SK-N-SH treated with all-trans-retinoic acid at 6 μM for 48 hours (cell line): Measurements from ENCODE around the gene VPS35L.

ENCODE experiments used
- ATAC-seq: fragments of 200-7000 bp; cut with Tn5 transposase; 3 replicates; pipeline ENCODE4 v1.9.1; 2020; ENCODE audit warnings: mild to moderate bottlenecking, moderate library complexity
- ARNTL ChIP-seq: fragments of 450-650 bp; formaldehyde crosslinking; IDR thresholded peaks from 2 replicates; pipeline ENCODE4 v1.5.0; 2020; ENCODE audit warnings: low read depth, mild to moderate bottlenecking, moderate library complexity, borderline replicate concordance
- BACH2 ChIP-seq: fragments of 250-450 bp; sonication (Bioruptor Pico); IDR thresholded peaks from 2 replicates; pipeline ENCODE4 v1.9.0; 2021; ENCODE audit warnings: mild to moderate bottlenecking, borderline replicate concordance
- CSDC2 ChIP-seq: fragments of 250-450 bp; sonication (Bioruptor Pico); IDR thresholded peaks from 2 replicates; pipeline ENCODE4 v1.5.0; 2020; ENCODE audit warnings: mild to moderate bottlenecking, moderate library complexity
- ESRRG ChIP-seq: fragments of 250-450 bp; sonication (Bioruptor Pico); IDR thresholded peaks from 2 replicates; pipeline ENCODE4 v1.6.1; 2021; ENCODE audit warnings: mild to moderate bottlenecking
- GLIS3 ChIP-seq: fragments of 250-450 bp; sonication (Bioruptor Pico); IDR thresholded peaks from 2 replicates; pipeline ENCODE4 v1.5.0; 2020; ENCODE audit warnings: mild to moderate bottlenecking, moderate library complexity
- ISL1 ChIP-seq: fragments of 250-450 bp; sonication (Bioruptor Pico); IDR thresholded peaks from 2 replicates; pipeline ENCODE4 v2.1.2; 2022; ENCODE audit warnings: mild to moderate bottlenecking, moderate library complexity
- OSR1 ChIP-seq: fragments of 250-450 bp; sonication (Bioruptor Pico); IDR thresholded peaks from 2 replicates; pipeline ENCODE4 v1.8.0; 2022; ENCODE audit warnings: moderate library complexity, mild to moderate bottlenecking, inconsistent platforms
- PPARA ChIP-seq: fragments of 250-450 bp; sonication (Bioruptor Pico); IDR thresholded peaks from 2 replicates; pipeline ENCODE4 v1.5.0; 2020; ENCODE audit warnings: mild to moderate bottlenecking, borderline replicate concordance
- RARB ChIP-seq: fragments of 250-450 bp; sonication (Bioruptor Pico); IDR thresholded peaks from 2 replicates; pipeline ENCODE4 v1.8.0; 2021; ENCODE audit warnings: mild to moderate bottlenecking, moderate library complexity
- SNAI2 ChIP-seq: fragments of 250-450 bp; sonication (Bioruptor Pico); IDR thresholded peaks from 2 replicates; pipeline ENCODE4 v1.5.0; 2020; ENCODE audit warnings: mild to moderate bottlenecking, moderate library complexity
- TCF4 ChIP-seq: fragments of 250-450 bp; sonication (Bioruptor Pico); IDR thresholded peaks from 2 replicates; pipeline ENCODE4 v1.8.0; 2021; ENCODE audit warnings: mild to moderate bottlenecking, moderate library complexity, borderline replicate concordance
- TOX ChIP-seq: fragments of 250-450 bp; sonication (Bioruptor Pico); IDR thresholded peaks from 2 replicates; pipeline ENCODE4 v1.8.0; 2021; ENCODE audit warnings: mild to moderate bottlenecking, moderate library complexity, borderline replicate concordance
- ZC3H10 ChIP-seq: fragments of 250-450 bp; sonication (Bioruptor Pico); IDR thresholded peaks from 2 replicates; pipeline ENCODE4 v1.5.1; 2021; ENCODE audit warnings: mild to moderate bottlenecking, moderate library complexity
- ZFP3 ChIP-seq: fragments of 250-450 bp; sonication (Bioruptor Pico); IDR thresholded peaks from 2 replicates; pipeline ENCODE4 v1.5.0; 2020; ENCODE audit warnings: mild to moderate bottlenecking, moderate library complexity
- ZFP30 ChIP-seq: fragments of 450-650 bp; formaldehyde crosslinking; IDR thresholded peaks from 2 replicates; pipeline ENCODE4 v1.5.0; 2022; ENCODE audit warnings: mild to moderate bottlenecking, moderate library complexity
- ZNF565 ChIP-seq: fragments of 450-650 bp; formaldehyde crosslinking; conservative IDR thresholded peaks from 2 replicates; pipeline ENCODE4 v1.5.0; 2020; ENCODE audit warnings: low read depth, mild to moderate bottlenecking, moderate library complexity
- ZNF70 ChIP-seq: fragments of 450-650 bp; formaldehyde crosslinking; IDR thresholded peaks from 2 replicates; pipeline ENCODE4 v1.5.0; 2020; ENCODE audit warnings: mild to moderate bottlenecking, moderate library complexity
- TF ChIP-seq, protein P1 (sequence below): fragments of 250-450 bp; sonication (Bioruptor Pico); IDR thresholded peaks from 2 replicates; pipeline ENCODE4 v1.8.0; 2020; ENCODE audit warnings: mild to moderate bottlenecking, moderate library complexity, borderline replicate concordance
- TF ChIP-seq, protein P2 (sequence below): fragments of 250-450 bp; sonication (Bioruptor Pico); IDR thresholded peaks from 2 replicates; pipeline ENCODE4 v1.5.0; 2020; ENCODE audit warnings: mild to moderate bottlenecking, moderate library complexity
- TF ChIP-seq, protein P3 (sequence below): fragments of 250-450 bp; sonication (Bioruptor Pico); IDR thresholded peaks from 2 replicates; pipeline ENCODE4 v1.8.0; 2021; ENCODE audit warnings: low read depth, mild to moderate bottlenecking, moderate library complexity, borderline replicate concordance
- TF ChIP-seq, protein P4 (sequence below): fragments of 250-450 bp; sonication (Bioruptor Pico); IDR thresholded peaks from 2 replicates; pipeline ENCODE4 v1.5.1; 2021; ENCODE audit warnings: mild to moderate bottlenecking, moderate library complexity
- TF ChIP-seq, protein P5 (sequence below): fragments of 250-450 bp; sonication (Bioruptor Pico); IDR thresholded peaks from 2 replicates; pipeline ENCODE4 v1.5.1; 2020; ENCODE audit warnings: low read depth, mild to moderate bottlenecking, moderate library complexity

The VPS35L gene

DNA sequence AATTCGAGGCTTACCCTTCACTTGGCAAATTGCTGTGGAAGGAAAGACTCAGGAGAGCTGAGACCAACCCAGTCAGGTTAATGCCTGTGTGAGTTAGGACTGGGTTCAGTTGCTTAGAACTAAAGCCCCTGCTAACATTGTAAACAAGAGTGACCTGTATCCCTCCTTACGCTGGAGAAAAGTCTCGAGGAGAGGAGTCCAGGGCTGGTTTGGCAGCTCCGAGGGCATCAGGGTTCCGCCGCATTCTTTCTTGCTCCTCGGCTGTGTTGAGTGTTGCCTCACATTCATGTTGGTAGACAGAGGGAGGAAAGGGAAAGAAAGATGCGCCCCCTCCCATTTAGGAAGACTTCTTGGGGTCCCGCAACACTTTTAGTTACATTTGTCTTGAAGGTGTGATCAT lies 18.5 kb downstream of the VPS35L start:
- TF ChIP-seq BACH2 (CRISPR knock-in tag) (no peak), ZFP30 (CRISPR knock-in tag) (no peak), ZNF565 (CRISPR knock-in tag) (no peak), ARNTL (no peak), ZFP3 (CRISPR knock-in tag) (no peak), OSR1 (CRISPR knock-in tag) (no peak), ISL1 (CRISPR knock-in tag) (no peak), GLIS3 (CRISPR knock-in tag) (no peak), TOX (CRISPR knock-in tag) (no peak), ESRRG (no peak), RARB (CRISPR knock-in tag) (no peak)
- TF ChIP-seq, protein P1, sequence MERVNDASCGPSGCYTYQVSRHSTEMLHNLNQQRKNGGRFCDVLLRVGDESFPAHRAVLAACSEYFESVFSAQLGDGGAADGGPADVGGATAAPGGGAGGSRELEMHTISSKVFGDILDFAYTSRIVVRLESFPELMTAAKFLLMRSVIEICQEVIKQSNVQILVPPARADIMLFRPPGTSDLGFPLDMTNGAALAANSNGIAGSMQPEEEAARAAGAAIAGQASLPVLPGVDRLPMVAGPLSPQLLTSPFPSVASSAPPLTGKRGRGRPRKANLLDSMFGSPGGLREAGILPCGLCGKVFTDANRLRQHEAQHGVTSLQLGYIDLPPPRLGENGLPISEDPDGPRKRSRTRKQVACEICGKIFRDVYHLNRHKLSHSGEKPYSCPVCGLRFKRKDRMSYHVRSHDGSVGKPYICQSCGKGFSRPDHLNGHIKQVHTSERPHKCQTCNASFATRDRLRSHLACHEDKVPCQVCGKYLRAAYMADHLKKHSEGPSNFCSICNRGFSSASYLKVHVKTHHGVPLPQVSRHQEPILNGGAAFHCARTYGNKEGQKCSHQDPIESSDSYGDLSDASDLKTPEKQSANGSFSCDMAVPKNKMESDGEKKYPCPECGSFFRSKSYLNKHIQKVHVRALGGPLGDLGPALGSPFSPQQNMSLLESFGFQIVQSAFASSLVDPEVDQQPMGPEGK (CRISPR knock-in tag): no peak
- TF ChIP-seq, protein P2, sequence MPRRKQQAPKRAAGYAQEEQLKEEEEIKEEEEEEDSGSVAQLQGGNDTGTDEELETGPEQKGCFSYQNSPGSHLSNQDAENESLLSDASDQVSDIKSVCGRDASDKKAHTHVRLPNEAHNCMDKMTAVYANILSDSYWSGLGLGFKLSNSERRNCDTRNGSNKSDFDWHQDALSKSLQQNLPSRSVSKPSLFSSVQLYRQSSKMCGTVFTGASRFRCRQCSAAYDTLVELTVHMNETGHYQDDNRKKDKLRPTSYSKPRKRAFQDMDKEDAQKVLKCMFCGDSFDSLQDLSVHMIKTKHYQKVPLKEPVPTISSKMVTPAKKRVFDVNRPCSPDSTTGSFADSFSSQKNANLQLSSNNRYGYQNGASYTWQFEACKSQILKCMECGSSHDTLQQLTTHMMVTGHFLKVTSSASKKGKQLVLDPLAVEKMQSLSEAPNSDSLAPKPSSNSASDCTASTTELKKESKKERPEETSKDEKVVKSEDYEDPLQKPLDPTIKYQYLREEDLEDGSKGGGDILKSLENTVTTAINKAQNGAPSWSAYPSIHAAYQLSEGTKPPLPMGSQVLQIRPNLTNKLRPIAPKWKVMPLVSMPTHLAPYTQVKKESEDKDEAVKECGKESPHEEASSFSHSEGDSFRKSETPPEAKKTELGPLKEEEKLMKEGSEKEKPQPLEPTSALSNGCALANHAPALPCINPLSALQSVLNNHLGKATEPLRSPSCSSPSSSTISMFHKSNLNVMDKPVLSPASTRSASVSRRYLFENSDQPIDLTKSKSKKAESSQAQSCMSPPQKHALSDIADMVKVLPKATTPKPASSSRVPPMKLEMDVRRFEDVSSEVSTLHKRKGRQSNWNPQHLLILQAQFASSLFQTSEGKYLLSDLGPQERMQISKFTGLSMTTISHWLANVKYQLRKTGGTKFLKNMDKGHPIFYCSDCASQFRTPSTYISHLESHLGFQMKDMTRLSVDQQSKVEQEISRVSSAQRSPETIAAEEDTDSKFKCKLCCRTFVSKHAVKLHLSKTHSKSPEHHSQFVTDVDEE (CRISPR knock-in tag): no peak
- TF ChIP-seq, protein P3, sequence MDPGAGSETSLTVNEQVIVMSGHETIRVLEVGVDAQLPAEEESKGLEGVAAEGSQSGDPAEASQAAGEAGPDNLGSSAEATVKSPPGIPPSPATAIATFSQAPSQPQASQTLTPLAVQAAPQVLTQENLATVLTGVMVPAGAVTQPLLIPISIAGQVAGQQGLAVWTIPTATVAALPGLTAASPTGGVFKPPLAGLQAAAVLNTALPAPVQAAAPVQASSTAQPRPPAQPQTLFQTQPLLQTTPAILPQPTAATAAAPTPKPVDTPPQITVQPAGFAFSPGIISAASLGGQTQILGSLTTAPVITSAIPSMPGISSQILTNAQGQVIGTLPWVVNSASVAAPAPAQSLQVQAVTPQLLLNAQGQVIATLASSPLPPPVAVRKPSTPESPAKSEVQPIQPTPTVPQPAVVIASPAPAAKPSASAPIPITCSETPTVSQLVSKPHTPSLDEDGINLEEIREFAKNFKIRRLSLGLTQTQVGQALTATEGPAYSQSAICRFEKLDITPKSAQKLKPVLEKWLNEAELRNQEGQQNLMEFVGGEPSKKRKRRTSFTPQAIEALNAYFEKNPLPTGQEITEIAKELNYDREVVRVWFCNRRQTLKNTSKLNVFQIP: no peak
- no peak for ATAC-seq

DNA sequence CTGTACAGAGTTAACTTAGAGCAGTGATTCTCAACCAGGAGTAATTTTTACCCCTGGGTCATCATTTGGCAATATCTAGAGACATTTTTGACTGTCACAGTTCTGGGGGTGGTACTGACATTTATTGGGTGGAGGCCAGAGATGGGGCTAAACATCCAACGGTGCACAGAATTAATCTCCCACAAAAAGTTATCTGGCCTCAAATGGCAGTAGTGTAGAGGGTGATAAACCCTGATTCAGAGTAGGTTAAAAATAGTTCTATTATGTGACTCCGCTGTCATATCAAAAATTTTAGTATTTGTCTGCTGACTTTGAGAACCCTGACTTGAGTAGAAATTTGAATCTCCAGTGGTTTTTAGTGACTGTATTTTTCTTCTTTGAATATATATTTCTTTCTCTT lies 19.1 kb downstream of the VPS35L start:
- TF ChIP-seq TCF4 (CRISPR knock-in tag): no peak
- no peak for TF ChIP-seq ZC3H10 (CRISPR knock-in tag)
- TF ChIP-seq ARNTL: no peak
- no peak for TF ChIP-seq RARB (CRISPR knock-in tag)
- no peak for TF ChIP-seq ISL1 (CRISPR knock-in tag)
- TF ChIP-seq, protein P4, sequence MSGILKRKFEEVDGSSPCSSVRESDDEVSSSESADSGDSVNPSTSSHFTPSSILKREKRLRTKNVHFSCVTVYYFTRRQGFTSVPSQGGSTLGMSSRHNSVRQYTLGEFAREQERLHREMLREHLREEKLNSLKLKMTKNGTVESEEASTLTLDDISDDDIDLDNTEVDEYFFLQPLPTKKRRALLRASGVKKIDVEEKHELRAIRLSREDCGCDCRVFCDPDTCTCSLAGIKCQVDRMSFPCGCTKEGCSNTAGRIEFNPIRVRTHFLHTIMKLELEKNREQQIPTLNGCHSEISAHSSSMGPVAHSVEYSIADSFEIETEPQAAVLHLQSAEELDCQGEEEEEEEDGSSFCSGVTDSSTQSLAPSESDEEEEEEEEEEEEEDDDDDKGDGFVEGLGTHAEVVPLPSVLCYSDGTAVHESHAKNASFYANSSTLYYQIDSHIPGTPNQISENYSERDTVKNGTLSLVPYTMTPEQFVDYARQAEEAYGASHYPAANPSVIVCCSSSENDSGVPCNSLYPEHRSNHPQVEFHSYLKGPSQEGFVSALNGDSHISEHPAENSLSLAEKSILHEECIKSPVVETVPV (CRISPR knock-in tag): no peak
- no peak for TF ChIP-seq ZNF565 (CRISPR knock-in tag)
- ATAC-seq: no peak

DNA sequence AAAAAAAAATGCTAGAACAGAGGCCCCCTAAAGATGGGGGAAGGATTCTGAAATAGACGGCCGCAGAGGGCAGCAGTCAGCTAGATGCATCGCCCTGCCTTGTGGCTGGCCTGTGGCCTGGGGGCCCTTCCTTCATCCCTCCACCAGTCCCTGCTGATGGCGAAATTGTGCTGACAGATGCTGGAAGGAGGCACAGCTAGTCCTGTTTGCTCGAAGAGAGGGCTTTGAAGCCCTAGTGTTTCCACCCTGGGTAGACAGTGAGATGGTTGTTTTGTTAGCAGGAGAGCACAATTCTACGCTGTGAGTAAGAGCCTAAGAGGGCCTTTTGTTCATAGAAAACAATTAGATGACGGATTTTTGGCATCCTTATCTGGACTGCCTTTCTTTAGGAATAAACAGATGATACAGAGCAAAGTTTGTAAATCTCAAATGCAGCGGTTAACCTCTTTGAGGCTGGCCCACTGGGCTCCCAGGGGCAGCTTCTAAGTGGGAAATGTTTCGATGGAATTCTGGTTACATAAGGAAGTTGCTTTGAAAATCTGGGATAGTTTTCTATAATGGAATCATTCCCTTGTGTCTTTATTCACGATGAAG lies 23.0 kb downstream of the VPS35L start:
- no peak for TF ChIP-seq ARNTL
- ATAC-seq: no peak

DNA sequence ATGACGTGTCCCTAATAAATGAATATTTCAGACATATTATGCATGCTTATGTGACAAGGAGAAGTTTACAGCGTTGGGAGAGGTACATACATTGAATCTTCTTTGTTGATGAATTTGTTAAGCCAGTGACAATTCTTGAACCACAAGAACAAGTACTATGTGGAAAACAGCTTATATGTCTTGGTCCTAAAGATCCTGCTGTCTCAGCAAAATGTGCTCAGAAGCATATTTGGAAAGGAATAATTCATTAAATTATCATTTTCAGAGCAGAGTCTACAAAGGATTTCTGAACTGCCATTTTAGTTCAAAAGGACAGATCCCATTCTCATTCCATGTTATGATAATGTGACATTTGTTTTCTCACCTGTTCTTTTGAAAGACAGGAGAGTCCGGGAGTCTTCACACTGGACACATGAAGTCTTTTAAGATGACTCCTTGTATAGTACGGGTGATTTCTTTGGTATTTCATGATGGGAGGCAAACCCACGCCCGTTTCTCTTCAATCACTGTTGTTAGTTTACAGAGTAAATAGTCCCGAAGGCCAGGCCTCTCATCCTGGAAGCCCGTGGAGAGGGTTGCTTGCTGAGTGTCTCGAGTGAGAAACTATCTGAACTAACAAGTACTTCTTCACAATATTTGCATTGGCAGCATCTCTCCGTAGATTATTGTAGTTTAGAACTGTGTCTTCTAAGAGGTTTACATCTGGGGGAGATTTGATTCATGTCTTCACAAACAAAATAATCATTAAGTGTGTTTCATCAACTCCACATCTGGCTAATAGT lies 26.7 kb downstream of the VPS35L start:
- no peak for ATAC-seq
- TF ChIP-seq CSDC2 (CRISPR knock-in tag) (no peak), PPARA (no peak), OSR1 (CRISPR knock-in tag) (no peak), ISL1 (CRISPR knock-in tag) (no peak), ZFP3 (CRISPR knock-in tag) (no peak), TCF4 (CRISPR knock-in tag) (no peak), SNAI2 (CRISPR knock-in tag) (no peak), TOX (CRISPR knock-in tag) (no peak), ARNTL (no peak), GLIS3 (CRISPR knock-in tag) (no peak), BACH2 (CRISPR knock-in tag) (no peak), ZNF565 (CRISPR knock-in tag) (no peak), ZNF70 (CRISPR knock-in tag) (no peak), RARB (CRISPR knock-in tag) (no peak)
- TF ChIP-seq, protein P1 (CRISPR knock-in tag): no peak
- TF ChIP-seq, protein P5, sequence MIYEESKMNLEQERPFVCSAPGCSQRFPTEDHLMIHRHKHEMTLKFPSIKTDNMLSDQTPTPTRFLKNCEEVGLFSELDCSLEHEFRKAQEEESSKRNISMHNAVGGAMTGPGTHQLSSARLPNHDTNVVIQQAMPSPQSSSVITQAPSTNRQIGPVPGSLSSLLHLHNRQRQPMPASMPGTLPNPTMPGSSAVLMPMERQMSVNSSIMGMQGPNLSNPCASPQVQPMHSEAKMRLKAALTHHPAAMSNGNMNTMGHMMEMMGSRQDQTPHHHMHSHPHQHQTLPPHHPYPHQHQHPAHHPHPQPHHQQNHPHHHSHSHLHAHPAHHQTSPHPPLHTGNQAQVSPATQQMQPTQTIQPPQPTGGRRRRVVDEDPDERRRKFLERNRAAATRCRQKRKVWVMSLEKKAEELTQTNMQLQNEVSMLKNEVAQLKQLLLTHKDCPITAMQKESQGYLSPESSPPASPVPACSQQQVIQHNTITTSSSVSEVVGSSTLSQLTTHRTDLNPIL (CRISPR knock-in tag): no peak
